ENCODE data around the gene NIM1K. TPM values are rescaled to one million over a fixed set of nuclear protein-coding genes. Genes with fewer than 3 reads are reported as not detected.

The NIM1K gene
- total and polyA plus RNA-seq, 4 donors: 1.0 to 4.2 (median 3.1) TPM; not detected in 1

- Histone ChIP-seq H3K36me3 (ENCODE audit: control insufficient read depth in 4 of 4, insufficient read depth in 4 of 4, low read length in 4 of 4) (no peaks in the 10 kb centered on the region), H3K27me3 (ENCODE audit: control insufficient read depth in 3 of 3, insufficient read depth in 3 of 3, low read length in 2 of 3) (peaks cover 0 to 47% (median 10%) of the 10 kb centered on the region in 3 donors), H3K9ac (ENCODE audit: insufficient read depth in 1 of 2, low read length in 2 of 2) (no peak overlapping the region), H3K9me3 (ENCODE audit: control insufficient read depth in 4 of 4, insufficient read depth in 3 of 4, low read length in 3 of 4) (peaks cover 0 to 2% (median 0%) of the 10 kb centered on the region in 4 donors), H3K4me3 (no peak overlapping the region), H3K27ac (ENCODE audit: low read depth in 1 of 2, low read length in 1 of 2) (no peak overlapping the region), H3K4me1 (ENCODE audit: control insufficient read depth in 5 of 5, insufficient read depth in 5 of 5, low read length in 5 of 5) (no peaks in the 10 kb centered on the region)
- DNase-seq (no peak), ATAC-seq (ENCODE audit: insufficient read depth, low FRiP score) (no peak)
- 76 to 77% methylated on average over 11 of the region's 11 CpGs for WGBS, 2 donors
- no peak for TF ChIP-seq CTCF (IDR thresholded peaks at IDR 0.05; ENCODE audit: control extremely low read depth, extremely low read depth)
Measured at GRCh38 chr5:43244823-43245565, 53.0 kb downstream of the NIM1K start.

GRCh38 chr5:43245724-43246385 lies 53.8 kb downstream of the NIM1K start:
- Histone ChIP-seq H3K4me3 (no peak overlapping the region), H3K9me3 (ENCODE audit: control insufficient read depth in 4 of 4, insufficient read depth in 3 of 4, low read length in 3 of 4) (peaks cover 0 to 2% (median 0%) of the 10 kb centered on the region in 4 donors), H3K27ac (ENCODE audit: low read depth in 1 of 2, low read length in 1 of 2) (no peak overlapping the region), H3K4me1 (ENCODE audit: control insufficient read depth in 5 of 5, insufficient read depth in 5 of 5, low read length in 5 of 5) (no peaks in the 10 kb centered on the region), H3K27me3 (ENCODE audit: control insufficient read depth in 3 of 3, insufficient read depth in 3 of 3, low read length in 2 of 3) (peaks cover 0 to 52% (median 10%) of the 10 kb centered on the region in 3 donors), H3K36me3 (ENCODE audit: control insufficient read depth in 4 of 4, insufficient read depth in 4 of 4, low read length in 4 of 4) (no peaks in the 10 kb centered on the region), H3K9ac (ENCODE audit: insufficient read depth in 1 of 2, low read length in 2 of 2) (no peak overlapping the region)
- DNase-seq: no peak
- TF ChIP-seq CTCF (IDR thresholded peaks at IDR 0.05; ENCODE audit: control extremely low read depth, extremely low read depth): no peak
- 93 to 95% methylated on average over 19 of the region's 19 CpGs for WGBS, 2 donors
- no peak for ATAC-seq (ENCODE audit: insufficient read depth, low FRiP score)

GRCh38 chr5:43251754-43252153 lies 59.7 kb downstream of the NIM1K start:
- H3K4me1 ChIP-seq (ENCODE audit: control insufficient read depth in 5 of 5, insufficient read depth in 5 of 5, low read length in 5 of 5): peaks cover 0 to 2% (median 0%) of the 10 kb centered on the region in 5 donors
- H3K9ac ChIP-seq (ENCODE audit: insufficient read depth in 1 of 2, low read length in 2 of 2): no peak overlapping the region
- no peak overlapping the region for H3K4me3 ChIP-seq
- no peaks in the 10 kb centered on the region for H3K36me3 ChIP-seq (ENCODE audit: control insufficient read depth in 4 of 4, insufficient read depth in 4 of 4, low read length in 4 of 4)
- H3K27ac ChIP-seq (ENCODE audit: low read depth in 1 of 2, low read length in 1 of 2): no peak overlapping the region
- peaks cover 0 to 43% (median 0%) of the 10 kb centered on the region in 3 donors for H3K27me3 ChIP-seq (ENCODE audit: control insufficient read depth in 3 of 3, insufficient read depth in 3 of 3, low read length in 2 of 3)
- H3K9me3 ChIP-seq (ENCODE audit: control insufficient read depth in 4 of 4, insufficient read depth in 3 of 4, low read length in 3 of 4): no peaks in the 10 kb centered on the region
- DNase-seq: no peak
- ATAC-seq (ENCODE audit: insufficient read depth, low FRiP score): no peak
- TF ChIP-seq CTCF (IDR thresholded peaks at IDR 0.05; ENCODE audit: control extremely low read depth, extremely low read depth): no peak
- WGBS, 2 donors: 83 to 85% methylated on average over 5 of the region's 5 CpGs
